KOPT-K1 (cell line): ENCODE results near the gene ATP13A5.

Experiments
- H3K27ac ChIP-seq: fragments of 200-600 bp; sonication (generic); 2 replicates; pipeline ENCODE4 v1.5.1; 2016; ENCODE audit warnings: antibody characterized with exemption, mild to moderate bottlenecking, low read depth, low read length; ENCODE audit not compliant: poor library complexity, severe bottlenecking
- H3K36me3 ChIP-seq: fragments of 200-600 bp; sonication (generic); 2 replicates; pipeline ENCODE4 v1.5.1; 2017; ENCODE audit warnings: antibody characterized with exemption, mild to moderate bottlenecking, low read length, moderate library complexity; ENCODE audit not compliant: insufficient read depth
- H3K9me3 ChIP-seq: fragments of 200-600 bp; sonication (generic); 2 replicates; pipeline ENCODE4 v1.5.1; 2017; ENCODE audit warnings: antibody characterized with exemption, low read length, mild to moderate bottlenecking; ENCODE audit not compliant: insufficient read depth, poor library complexity, severe bottlenecking

The ATP13A5 gene

DNA sequence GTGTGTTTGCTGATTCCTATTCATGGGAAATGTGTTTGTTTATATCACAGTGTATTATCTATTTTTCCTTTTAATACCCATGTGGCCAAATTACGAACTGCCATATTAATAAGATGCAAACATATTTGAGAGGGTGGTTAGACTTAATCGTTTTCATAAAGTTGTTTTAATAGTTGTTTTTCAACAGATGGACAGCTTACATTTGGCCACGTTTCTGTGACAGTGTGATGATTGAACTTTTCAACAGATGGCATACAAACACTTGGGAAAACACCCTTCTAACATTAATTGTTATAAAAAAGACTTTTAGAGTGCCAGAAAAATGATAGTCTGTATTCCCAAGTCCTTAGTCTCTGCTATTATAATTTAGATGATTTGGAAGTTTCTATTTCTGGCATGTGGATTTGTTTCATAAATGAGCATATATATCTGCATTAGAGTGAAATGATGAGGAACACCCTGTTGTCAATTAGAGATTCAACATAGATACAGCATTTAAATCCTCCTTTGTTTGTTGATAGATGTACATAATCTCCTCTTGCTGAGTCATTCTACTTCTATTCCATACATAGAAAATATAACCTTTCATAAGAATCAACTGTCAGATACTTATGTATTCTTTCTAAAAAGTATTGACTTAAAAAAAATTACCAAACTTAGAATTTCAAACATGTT is 124.4 kb downstream of the ATP13A5 start:
- Histone ChIP-seq H3K9me3 (peaks cover 9% of the 10 kb centered on the region), H3K27ac (no peak overlapping the region), H3K36me3 (no peaks in the 10 kb centered on the region)

DNA sequence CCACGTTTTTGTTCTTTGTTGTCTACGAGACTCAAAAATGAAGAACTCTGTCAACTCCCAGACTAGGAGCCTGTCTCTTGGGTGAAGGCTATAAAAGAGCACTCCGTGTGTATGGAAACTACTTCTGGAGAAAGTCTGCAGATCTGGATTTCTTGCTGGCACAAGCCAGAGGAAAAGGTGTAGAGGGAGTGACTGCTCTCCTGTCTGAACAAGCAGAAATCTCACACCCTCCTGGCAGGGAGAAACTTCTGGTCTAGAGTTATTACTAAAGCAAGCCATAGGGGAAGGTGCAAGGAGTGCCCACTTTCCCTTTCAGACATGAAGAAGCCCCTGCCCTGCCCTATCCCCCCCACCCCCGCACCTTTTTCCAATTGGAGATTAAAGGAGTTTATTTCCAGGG is 128.1 kb downstream of the ATP13A5 start:
- Histone ChIP-seq H3K27ac (no peak overlapping the region), H3K9me3 (peaks cover 16% of the 10 kb centered on the region), H3K36me3 (no peaks in the 10 kb centered on the region)

DNA sequence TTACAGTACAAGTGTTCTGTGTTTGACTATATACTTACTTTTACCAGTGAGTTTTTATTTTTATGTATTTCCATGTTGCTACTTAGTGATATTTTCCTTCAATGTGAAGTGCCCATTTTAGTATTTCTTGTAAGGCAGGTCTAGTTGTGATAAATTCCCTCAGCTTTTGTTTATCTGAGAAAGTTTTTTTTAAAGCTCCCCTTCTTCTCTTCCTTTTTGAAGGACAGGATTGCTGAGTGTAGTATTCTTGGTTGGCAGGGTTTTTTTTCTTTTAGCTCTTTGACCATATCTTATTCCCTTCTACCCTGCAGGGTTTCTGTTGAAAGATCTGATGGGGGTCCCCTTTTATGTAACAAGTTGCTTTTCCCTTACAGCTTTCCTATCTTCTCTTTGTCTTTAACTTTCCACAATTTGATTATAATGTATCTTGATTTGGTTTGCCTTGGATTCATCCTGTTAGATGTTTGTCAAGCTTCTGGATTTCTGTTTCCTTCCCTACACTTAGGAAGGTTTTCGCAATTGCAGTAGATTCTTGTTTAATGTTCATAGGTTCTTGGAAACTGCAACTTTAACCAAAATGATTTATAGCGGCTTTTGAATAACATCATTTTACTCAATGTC is 129.6 kb downstream of the ATP13A5 start:
- no peaks in the 10 kb centered on the region for H3K36me3 ChIP-seq
- H3K9me3 ChIP-seq: peaks cover 16% of the 10 kb centered on the region
- H3K27ac ChIP-seq: no peak overlapping the region

DNA sequence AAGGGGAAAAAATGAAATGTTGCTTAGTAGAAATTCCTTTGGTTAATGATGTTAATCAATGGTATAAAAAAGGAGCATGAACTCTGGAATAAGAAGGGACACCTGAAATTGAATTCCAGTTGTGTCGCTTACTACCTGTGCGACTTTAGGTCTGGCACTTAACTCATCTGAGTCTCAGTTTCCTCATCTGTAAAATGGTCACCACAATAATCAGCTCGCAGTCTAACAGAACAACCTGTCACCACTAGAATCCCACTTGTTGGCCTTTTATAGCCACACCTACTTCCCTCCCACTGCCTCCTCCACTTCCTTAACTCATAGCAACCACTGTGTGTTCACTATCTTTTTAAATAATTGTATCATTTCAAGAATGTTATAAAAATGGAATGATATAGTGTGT is 135.0 kb downstream of the ATP13A5 start:
- H3K27ac ChIP-seq: no peak overlapping the region
- peaks cover 3% of the 10 kb centered on the region for H3K9me3 ChIP-seq
- H3K36me3 ChIP-seq: no peaks in the 10 kb centered on the region

DNA sequence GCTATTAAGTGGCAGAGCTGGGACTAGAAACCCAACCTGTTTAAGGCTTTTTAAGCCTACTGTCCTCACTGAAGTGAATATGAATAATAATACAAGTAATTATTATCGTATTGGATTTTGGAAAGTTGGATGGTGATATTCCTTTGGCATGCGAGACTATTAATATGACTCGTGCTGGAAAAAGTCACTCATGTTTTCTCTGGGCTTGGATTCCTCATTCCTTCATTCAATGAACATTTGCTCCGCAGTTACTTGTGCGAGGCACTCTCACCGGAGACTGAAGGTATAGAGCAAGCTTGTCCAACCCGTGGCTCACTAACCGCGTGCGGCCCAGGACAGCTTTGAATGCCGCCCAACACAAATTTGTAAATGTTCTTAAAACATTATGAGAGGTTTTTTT is 136.8 kb downstream of the ATP13A5 start:
- H3K9me3 ChIP-seq: no peaks in the 10 kb centered on the region
- H3K27ac ChIP-seq: no peak overlapping the region
- H3K36me3 ChIP-seq: no peaks in the 10 kb centered on the region

DNA sequence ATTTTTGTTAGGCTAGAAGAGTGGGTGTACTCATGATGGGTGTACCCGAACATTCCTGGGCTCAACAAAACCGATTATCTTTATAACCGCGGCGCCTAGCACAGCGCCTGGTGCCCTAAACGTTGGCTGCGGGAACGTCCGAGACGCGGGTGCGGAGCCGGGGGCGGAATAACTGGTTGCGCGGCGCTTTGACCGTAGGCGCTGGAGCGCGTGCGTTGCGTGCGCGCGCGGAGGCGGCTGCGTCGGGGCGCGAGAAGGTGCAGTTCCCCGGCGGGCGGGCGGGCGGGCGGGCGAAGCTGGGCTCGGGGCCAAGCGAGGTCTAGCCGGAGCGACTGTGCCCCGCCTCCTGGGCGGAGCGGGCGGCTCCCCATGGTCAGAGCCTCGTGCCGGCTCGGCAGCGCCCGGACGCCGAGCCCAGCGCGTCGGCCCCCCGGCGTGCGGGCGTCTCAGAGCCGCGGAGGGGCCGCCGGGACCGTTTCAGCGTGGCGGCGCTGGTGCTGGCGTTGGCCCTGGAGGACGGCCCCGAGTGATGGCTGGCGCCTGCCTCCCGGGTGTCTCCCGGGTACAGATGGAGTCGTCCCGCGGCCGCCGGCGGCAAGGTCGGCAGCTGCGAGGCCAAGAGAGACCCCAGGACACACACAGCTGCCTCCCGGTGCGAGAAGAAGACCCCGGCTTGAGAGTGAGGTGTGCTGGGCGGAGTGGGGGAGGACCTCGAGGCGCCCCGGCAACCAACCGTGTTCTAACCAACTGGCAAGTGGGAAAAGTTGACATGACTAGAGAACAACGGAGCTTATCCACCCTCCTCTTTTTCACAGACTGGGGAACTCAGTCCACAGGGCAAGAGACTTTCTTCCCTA is 137.5 kb downstream of the ATP13A5 start, which contains the start of gene PLAAT1:
PLAAT1 (plus strand) TSS at position 373 of the 857 bp plus-strand sequence. CDS start 14,429 bp downstream, outside the sequence.
- Histone ChIP-seq H3K27ac (no peak within 1 kb of the TSS), H3K36me3 (no peaks in the 10 kb centered on the region), H3K9me3 (no peaks in the 10 kb centered on the region)

DNA sequence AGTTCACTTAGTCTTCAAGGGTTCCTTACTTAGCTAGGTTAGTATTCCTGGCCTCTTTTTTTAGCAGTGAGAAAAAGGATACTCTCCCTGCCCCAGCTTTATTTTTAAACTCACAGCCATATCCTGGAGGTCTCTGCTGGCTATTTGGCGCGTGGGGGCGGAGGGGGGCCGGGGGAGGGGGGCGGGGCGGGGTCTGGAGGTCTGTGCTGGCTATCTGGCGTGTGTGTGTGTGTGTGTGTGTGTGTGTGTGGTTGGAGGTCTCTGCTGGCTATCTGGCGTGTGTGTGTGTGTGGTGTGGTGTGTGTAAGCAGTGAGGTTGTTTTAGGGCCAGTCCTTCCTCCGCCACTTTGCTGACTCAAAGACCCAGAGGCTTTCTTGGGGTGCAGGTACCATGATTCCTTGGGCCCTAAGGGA is 138.1 kb downstream of the ATP13A5 start:
- H3K9me3 ChIP-seq: no peaks in the 10 kb centered on the region
- H3K27ac ChIP-seq: no peak overlapping the region
- H3K36me3 ChIP-seq: no peaks in the 10 kb centered on the region

DNA sequence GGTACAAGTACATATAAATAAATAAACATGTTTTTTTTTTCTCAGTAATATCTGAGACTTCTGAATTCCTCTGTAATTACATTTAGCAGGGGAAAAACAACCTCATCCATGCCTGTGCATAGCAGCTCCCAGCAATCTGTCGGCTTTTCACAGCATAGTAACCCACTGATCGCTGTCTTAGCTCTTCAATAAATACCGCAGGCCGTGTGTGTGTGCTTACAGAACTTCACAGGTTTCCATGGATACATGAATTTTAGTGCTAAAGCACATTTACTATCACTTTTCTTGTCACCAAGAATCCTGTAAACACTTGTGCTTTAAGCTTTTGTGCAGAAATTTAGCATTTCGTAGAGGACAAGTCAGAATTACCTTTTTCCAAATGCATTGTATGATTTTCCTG is 141.5 kb downstream of the ATP13A5 start:
- Histone ChIP-seq H3K9me3 (no peaks in the 10 kb centered on the region), H3K36me3 (no peaks in the 10 kb centered on the region), H3K27ac (no peak overlapping the region)

DNA sequence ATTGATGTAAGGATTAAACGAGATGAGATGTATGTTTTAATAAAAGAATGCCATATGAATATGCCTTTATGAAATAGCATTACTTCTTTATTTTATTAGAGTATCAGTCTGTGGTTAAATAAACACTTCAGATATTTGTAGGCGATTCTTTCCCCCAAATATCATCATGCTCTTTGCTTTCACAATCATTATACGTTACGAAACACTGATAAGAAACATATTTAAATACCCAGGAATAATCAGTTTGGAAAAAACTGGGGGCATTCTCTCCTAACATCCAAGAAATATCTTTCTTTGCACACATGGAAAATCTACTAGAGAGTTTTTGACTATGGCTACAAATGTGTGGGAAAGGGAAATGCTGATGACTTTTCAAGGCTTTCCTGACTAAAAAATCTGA is 142.0 kb downstream of the ATP13A5 start:
- Histone ChIP-seq H3K9me3 (no peaks in the 10 kb centered on the region), H3K27ac (no peak overlapping the region), H3K36me3 (no peaks in the 10 kb centered on the region)

DNA sequence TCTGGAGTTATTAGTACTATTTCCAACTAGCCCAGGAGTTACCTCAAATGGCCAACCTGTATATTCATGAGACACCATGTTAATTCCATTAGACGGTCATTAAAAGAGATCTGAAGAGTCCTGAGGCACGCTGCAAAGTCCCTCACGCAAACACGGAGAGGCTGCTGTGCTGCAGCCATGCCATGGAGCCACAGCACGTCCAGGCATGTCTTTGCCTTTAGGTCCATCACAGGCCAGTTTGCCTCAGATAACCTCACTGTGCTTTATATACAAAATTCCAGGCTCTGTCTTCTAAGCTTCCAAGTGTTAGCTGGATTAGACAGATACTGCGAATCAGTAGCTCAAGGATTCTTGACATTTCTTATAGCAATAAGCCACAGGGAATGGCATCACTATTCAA is 147.4 kb downstream of the ATP13A5 start:
- H3K27ac ChIP-seq: no peak overlapping the region
- H3K36me3 ChIP-seq: no peaks in the 10 kb centered on the region
- H3K9me3 ChIP-seq: no peaks in the 10 kb centered on the region

DNA sequence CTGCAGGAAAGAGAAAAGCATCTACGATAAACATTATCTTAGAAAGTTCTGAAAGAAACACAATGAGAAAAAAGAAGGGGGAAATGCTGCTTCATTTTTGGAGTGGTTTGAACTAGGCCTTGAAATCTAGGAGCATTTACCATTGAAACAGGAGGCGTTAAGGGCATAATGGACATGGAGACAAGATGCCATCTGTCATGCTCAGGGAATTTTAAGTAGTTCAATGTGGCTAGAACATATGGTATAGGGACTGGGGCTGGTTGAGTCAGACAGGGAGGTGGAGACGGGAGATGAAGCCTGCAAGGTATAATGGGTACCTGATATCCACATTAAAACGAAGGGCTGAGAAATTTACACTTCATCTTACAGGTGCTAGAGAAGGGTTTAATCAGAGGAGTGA is 147.9 kb downstream of the ATP13A5 start:
- H3K36me3 ChIP-seq: no peaks in the 10 kb centered on the region
- no peaks in the 10 kb centered on the region for H3K9me3 ChIP-seq
- no peak overlapping the region for H3K27ac ChIP-seq

DNA sequence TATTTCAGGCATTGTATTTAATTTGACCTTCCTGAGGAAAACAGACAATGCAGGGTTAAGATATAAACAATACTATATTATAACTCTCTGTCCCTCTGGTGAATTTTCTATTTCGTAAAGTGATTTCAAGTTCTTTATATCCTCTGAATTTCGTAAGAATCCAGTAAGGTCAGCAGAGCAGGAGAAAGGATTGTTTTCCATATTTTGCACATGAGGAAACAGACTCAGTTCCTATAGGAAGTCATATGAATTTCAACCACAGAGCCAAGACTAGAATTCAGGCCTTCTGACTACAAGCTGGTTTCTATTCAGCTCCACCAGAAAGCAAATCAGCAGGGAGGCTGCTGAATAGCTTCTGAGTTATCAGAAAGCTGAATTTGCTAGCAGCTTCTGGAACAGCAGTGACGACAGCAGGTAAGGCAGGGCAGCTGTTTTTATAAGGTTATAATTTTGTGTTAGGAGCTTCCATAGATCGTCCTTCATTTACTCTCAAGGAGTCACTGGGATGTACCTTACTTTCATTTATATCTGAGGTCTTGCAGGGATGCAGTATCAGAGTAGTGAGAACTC is 148.6 kb downstream of the ATP13A5 start:
- H3K36me3 ChIP-seq: no peaks in the 10 kb centered on the region
- no peaks in the 10 kb centered on the region for H3K9me3 ChIP-seq
- H3K27ac ChIP-seq: no peak overlapping the region

DNA sequence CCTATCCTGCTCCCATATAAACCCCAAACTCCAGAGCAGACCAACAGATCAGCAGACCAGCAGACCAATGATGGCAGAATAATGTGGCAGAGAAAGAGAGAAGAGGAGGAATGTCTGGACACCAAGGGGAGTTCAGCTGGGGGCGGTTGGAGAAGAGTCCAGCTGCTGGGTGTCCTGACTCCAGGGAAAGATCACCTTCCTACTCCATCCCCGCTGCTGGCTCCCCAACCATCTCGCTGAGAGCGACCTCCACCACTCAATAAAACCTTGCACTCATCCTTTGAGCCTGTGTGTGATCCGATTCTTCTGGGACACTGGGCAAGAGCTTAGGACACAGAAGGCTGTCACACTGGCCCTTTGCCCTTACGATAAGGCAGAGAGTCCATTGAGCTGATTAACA is 150.3 kb downstream of the ATP13A5 start:
- Histone ChIP-seq H3K36me3 (no peaks in the 10 kb centered on the region), H3K27ac (no peak overlapping the region), H3K9me3 (no peaks in the 10 kb centered on the region)

DNA sequence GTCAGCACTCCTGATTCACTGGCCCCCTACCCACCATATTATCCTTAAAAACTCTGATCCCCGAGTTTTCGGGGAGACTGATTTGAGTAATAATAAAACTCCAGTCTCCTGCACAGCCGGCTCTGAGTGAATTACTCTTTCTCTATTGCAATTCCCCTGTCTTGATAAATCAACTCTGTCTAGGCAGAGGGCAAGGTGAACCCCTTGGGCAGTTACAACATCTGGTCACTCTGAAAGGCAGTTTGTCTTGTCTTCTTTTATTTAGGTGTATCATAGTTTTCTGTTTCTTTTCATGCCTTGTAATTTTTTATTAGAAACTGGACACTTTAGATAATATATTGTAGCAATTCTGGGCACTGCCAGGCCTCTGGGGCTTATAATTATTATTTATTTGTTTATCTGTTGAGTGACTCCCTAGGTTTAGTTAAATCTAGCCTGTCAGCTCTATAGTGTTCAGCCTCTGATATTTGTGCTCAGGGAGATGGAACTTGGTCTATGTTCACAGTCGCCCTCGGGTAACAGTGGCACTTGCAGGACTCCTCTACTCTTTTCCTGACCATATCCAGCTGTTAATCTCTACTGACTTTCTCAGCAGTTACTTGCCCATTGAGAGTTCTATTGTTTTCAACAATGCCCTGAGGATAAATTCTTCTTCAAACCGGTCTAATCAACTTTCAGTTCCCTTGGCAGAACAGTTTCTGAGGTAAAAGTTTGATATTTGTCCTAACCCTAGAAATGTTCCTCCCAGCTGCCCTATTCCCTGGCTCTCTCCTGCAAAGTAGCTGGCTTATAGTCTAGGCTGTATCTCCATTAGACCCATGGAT is 153.0 kb downstream of the ATP13A5 start:
- no peaks in the 10 kb centered on the region for H3K9me3 ChIP-seq
- no peaks in the 10 kb centered on the region for H3K36me3 ChIP-seq
- H3K27ac ChIP-seq: no peak overlapping the region
